Panc1 (cell line): ENCODE results near the gene LGALS4. TPM values are rescaled to one million over a fixed set of nuclear protein-coding genes. Genes with fewer than 3 reads are reported as not detected.
A peak's percentile ranks its signal among the peaks of the same experiment; 100 is the strongest.

Source experiments
- ATAC-seq: fragments of 200-7000 bp; cut with Tn5 transposase; 2 replicates; pipeline ENCODE4 v1.9.1; 2020; ENCODE audit warnings: mild to moderate bottlenecking, moderate library complexity
- BruUV-seq: library from RNA; stranded (reverse); fragments of 400-500 nt; replicated peaks from 2 replicates; lab custom pipeline; 2021; lab: Mats Ljungman, UMichigan
- CTCF ChIA-PET: fragments of 300-600 bp; sonication (Branson Sonifier 250); formaldehyde crosslinking; loops from one replicate; lab custom pipeline; 2022; ENCODE audit warnings: antibody characterized with exemption; lab: Charles Lee
- POLR2A ChIA-PET: fragments of 300-600 bp; sonication (Branson Sonifier 250); formaldehyde crosslinking; loops from one replicate; lab custom pipeline; 2022; ENCODE audit warnings: antibody characterized with exemption; lab: Charles Lee
- DNase-seq: peaks from one replicate; pipeline ENCODE4 v3.0.0-alpha.2; 2010; ENCODE audit warnings: low read depth, low spot score
- H3K27ac ChIP-seq: 2 replicates; pipeline ENCODE4 v1.5.1; 2011; ENCODE audit warnings: mild to moderate bottlenecking, low read length, inconsistent platforms
- H3K27me3 ChIP-seq: fragments of 200-500 bp; sonication (Bioruptor generic); 2 replicates; pipeline ENCODE4 v1.6.0; 2014; ENCODE audit warnings: low read length, inconsistent platforms; ENCODE audit not compliant: control insufficient read depth, insufficient read depth
- H3K36me3 ChIP-seq: fragments of 200-500 bp; sonication (Bioruptor generic); 2 replicates; pipeline ENCODE4 v1.5.1; 2014; ENCODE audit warnings: inconsistent platforms, mild to moderate bottlenecking, low read length, moderate library complexity; ENCODE audit not compliant: control insufficient read depth, insufficient read depth
- H3K4me1 ChIP-seq: 2 replicates; pipeline ENCODE4 v1.5.1; 2011; ENCODE audit warnings: inconsistent platforms, mild to moderate bottlenecking, low read length, moderate library complexity; ENCODE audit not compliant: control insufficient read depth, insufficient read depth
- H3K4me3 ChIP-seq, 2 experiments: 2 replicates each; pipeline ENCODE4 v1.5.1; 2011 to 2012; ENCODE audit warnings: low read depth in 2 of 2, low read length in 2 of 2, mild to moderate bottlenecking in 2 of 2, inconsistent platforms in 1 of 2, moderate library complexity in 1 of 2
- H3K9me3 ChIP-seq: fragments of 200-500 bp; sonication (Bioruptor generic); 2 replicates; pipeline ENCODE4 v1.5.1; 2014; ENCODE audit warnings: low read depth, mild to moderate bottlenecking, inconsistent platforms, low read length, moderate library complexity; ENCODE audit not compliant: control insufficient read depth, insufficient read depth
- POLR2AphosphoS5 ChIP-seq: IDR thresholded peaks from 2 replicates; pipeline ENCODE4 v1.6.1; 2012; ENCODE audit warnings: mild to moderate bottlenecking, low read depth, low read length, moderate library complexity
- SIN3A ChIP-seq: IDR thresholded peaks from 2 replicates; pipeline ENCODE4 v1.6.1; 2012; ENCODE audit warnings: low read depth, mild to moderate bottlenecking, low read length, moderate library complexity, borderline replicate concordance; ENCODE audit not compliant: insufficient read depth
- TCF7L2 ChIP-seq: IDR thresholded peaks from 2 replicates; pipeline ENCODE4 v1.6.1; 2011; ENCODE audit warnings: mild to moderate bottlenecking, low read depth, low read length, inconsistent platforms
- in situ Hi-C: cut with HindIII; loops from 2 replicates; pipeline ENCODE4 v1.10.0; 2016; ENCODE audit warnings: low sequenced_read_pairs, low pct_unique_long_range_greater_than_20kb
- intact Hi-C: fragments of 100-400 bp; cut with micrococcal nuclease; formaldehyde crosslinking; loops from one replicate; pipeline ENCODE4 v1.10.0; 2022; ENCODE audit not compliant: unreplicated experiment
- total RNA-seq: library from RNA; stranded (reverse); gene quantifications from one replicate; pipeline ENCODE4 v1.2.1, GENCODE V29; 2021; ENCODE audit not compliant: unreplicated experiment
- TF ChIP-seq, protein P1 (sequence below), 2 experiments: IDR thresholded peaks; 2 replicates each; pipeline ENCODE4 v1.6.1; 2011 to 2012; ENCODE audit warnings: low read depth in 2 of 2, control low read depth in 1 of 2, low read length in 1 of 2, mild to moderate bottlenecking in 1 of 2, moderate library complexity in 1 of 2; ENCODE audit not compliant: insufficient read depth in 1 of 2
- TF ChIP-seq, protein P2 (sequence below): fragments of 450-650 bp; IDR thresholded peaks from 2 replicates; pipeline ENCODE4 v1.5.1; 2017; ENCODE audit warnings: mild to moderate bottlenecking

Gene LGALS4
- total RNA-seq, 1 experiment from 2014 or later, result 3.9 TPM

DNA sequence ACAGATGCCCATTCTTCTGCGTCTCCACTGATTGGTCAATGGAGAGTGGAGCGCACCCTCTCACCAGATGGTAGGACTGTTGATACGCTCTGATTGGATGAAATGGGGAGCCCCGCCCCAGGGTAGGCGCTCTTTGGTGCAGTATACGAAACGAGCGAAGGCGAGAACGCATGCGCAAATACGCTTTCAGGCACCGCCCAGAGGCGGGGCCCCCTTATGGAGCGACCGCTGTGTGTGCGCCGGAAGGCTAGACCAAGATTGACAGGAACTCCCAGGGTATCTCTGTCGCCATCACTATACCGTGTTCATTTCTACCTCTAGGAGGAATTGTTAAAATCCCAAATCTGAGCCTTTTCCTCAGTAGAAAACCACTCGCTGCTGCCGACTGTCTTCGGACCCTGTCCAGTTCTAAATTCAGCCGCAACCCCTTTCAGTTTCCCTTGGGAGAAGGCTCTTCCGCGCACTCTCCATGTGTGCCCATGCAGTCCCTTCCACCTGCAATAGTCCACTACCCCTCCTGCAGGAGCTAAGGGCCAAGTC is 37.8 kb upstream of the LGALS4 start:
- peak overlapping the region; percentile 99 for H3K27ac ChIP-seq
- in situ Hi-C loops, result no loop called here
- BruUV-seq, result no TSS peak
- peaks cover 49% of the 10 kb centered on the region for H3K4me1 ChIP-seq
- intact Hi-C loops, result loop anchor here (5.0 to 10.0 kb wide), 2 partner anchors 47 to 346 kb away; partner anchors contain the start of genes NFKBIB and SIRT2
- peaks cover 27% of the 10 kb centered on the region for H3K36me3 ChIP-seq
- H3K27me3 ChIP-seq, result no peaks in the 10 kb centered on the region
- DNase-seq (no peak), ATAC-seq (peak; percentile 83)
- H3K9me3 ChIP-seq, result no peaks in the 10 kb centered on the region
- ChIA-PET POLR2A (interaction anchor here (0.5 to 1.1 kb wide), 7 partner anchors 10 to 555 kb away, joined by 3 to 7 read pairs (median 4); partner anchors contain the start of gene ECH1), CTCF (interaction anchor here (0.6 to 1.3 kb wide), 4 partner anchors 37 to 332 kb away, joined by 3 to 7 read pairs (median 3); no protein-coding TSS in a partner anchor)
- peak overlapping the region; percentile 61 to 70 for H3K4me3 ChIP-seq
- TF ChIP-seq TCF7L2, result no peak; the same call in 1 of the 2 replicates
- no peak for TF ChIP-seq POLR2AphosphoS5
- TF ChIP-seq, protein P1, sequence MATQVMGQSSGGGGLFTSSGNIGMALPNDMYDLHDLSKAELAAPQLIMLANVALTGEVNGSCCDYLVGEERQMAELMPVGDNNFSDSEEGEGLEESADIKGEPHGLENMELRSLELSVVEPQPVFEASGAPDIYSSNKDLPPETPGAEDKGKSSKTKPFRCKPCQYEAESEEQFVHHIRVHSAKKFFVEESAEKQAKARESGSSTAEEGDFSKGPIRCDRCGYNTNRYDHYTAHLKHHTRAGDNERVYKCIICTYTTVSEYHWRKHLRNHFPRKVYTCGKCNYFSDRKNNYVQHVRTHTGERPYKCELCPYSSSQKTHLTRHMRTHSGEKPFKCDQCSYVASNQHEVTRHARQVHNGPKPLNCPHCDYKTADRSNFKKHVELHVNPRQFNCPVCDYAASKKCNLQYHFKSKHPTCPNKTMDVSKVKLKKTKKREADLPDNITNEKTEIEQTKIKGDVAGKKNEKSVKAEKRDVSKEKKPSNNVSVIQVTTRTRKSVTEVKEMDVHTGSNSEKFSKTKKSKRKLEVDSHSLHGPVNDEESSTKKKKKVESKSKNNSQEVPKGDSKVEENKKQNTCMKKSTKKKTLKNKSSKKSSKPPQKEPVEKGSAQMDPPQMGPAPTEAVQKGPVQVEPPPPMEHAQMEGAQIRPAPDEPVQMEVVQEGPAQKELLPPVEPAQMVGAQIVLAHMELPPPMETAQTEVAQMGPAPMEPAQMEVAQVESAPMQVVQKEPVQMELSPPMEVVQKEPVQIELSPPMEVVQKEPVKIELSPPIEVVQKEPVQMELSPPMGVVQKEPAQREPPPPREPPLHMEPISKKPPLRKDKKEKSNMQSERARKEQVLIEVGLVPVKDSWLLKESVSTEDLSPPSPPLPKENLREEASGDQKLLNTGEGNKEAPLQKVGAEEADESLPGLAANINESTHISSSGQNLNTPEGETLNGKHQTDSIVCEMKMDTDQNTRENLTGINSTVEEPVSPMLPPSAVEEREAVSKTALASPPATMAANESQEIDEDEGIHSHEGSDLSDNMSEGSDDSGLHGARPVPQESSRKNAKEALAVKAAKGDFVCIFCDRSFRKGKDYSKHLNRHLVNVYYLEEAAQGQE (IDR thresholded peaks at IDR 0.05; ENCODE audit: insufficient read depth in 1 of 2, low read depth in 2 of 2, low read length in 1 of 2), result no peak
- TF ChIP-seq, protein P2, sequence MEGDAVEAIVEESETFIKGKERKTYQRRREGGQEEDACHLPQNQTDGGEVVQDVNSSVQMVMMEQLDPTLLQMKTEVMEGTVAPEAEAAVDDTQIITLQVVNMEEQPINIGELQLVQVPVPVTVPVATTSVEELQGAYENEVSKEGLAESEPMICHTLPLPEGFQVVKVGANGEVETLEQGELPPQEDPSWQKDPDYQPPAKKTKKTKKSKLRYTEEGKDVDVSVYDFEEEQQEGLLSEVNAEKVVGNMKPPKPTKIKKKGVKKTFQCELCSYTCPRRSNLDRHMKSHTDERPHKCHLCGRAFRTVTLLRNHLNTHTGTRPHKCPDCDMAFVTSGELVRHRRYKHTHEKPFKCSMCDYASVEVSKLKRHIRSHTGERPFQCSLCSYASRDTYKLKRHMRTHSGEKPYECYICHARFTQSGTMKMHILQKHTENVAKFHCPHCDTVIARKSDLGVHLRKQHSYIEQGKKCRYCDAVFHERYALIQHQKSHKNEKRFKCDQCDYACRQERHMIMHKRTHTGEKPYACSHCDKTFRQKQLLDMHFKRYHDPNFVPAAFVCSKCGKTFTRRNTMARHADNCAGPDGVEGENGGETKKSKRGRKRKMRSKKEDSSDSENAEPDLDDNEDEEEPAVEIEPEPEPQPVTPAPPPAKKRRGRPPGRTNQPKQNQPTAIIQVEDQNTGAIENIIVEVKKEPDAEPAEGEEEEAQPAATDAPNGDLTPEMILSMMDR, result no peak
- no peak for TF ChIP-seq SIN3A

DNA sequence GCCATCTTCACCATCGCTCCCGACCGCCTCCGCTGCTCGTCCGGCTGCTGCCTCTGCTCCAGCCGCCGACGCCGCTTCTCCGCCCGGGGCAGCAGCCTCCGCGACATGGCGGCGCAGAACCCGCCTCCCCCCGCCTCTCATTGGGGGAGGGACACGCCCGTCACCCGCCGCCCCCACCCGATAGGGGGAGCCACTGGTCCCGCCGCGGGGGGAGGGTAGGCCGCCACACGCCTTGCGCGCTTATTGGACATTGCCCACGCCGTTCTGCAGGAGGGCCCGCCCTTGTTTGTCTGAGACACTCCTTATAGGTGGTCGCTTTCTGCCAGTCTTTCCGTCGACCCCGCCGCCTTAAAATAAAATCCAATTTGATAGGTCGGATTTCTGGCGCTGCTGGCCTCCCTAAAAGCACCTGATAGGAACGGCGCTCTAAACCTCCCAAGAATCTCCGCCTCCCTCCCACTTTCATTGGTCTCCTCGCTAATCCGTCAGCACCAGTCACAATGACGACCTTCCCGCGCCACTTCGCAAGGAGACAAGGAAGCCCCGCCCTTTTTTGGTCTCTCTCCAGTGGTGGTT is 37.2 kb upstream of the LGALS4 start, which contains the start of gene HNRNPL:
HNRNPL (minus strand) TSS at position 127 of the 576 bp plus-strand sequence; CDS start at position 107, 20 bp downstream.
- Histone ChIP-seq H3K27ac (peak within 1 kb of the TSS; percentile 99), H3K27me3 (no peaks in the 10 kb centered on the region), H3K9me3 (no peaks in the 10 kb centered on the region), H3K4me3 (peak within 1 kb of the TSS; percentile 61 to 70), H3K36me3 (peaks cover 31% of the 10 kb centered on the region), H3K4me1 (peaks cover 52% of the 10 kb centered on the region)
- ChIA-PET CTCF (interaction anchor here (0.6 to 1.0 kb wide), 4 partner anchors 9 to 189 kb away, joined by 3 to 7 read pairs (median 6); partner anchors contain the start of genes MRPS12 and SARS2), POLR2A (interaction anchor here (0.6 to 1.5 kb wide), 16 partner anchors 10 to 946 kb away, joined by 3 to 30 read pairs (median 6); partner anchors contain the start of genes ECH1, MRPS12, NFKBIB and SARS2)
- ATAC-seq (peak; percentile 75), DNase-seq (peak; percentile 100)
- no peak for TF ChIP-seq POLR2AphosphoS5
- TF ChIP-seq, protein P2, result no peak
- peak; percentile 89 for TF ChIP-seq TCF7L2
- TF ChIP-seq, protein P1 (IDR thresholded peaks at IDR 0.05; ENCODE audit: insufficient read depth in 1 of 2, low read depth in 2 of 2, low read length in 1 of 2), result no peak
- intact Hi-C loops (loop anchor here (1.0 to 10.0 kb wide), 3 partner anchors 47 to 345 kb away; partner anchors contain the start of genes MRPS12, NFKBIB, SARS2 and SIRT2), in situ Hi-C loops (loop anchor here (10.0 kb wide), 1 partner anchor 85 kb away; the partner anchor contains the start of genes MRPS12 and SARS2)
- BruUV-seq, result no TSS peak
